Rectal smooth muscle tissue (tissue), 1 donor: Measurements from ENCODE around the gene SLC16A8.

Experiments
- H3K27ac ChIP-seq: one replicate; pipeline ENCODE4 v1.7.0; 2013; ENCODE audit warnings: low read depth, low read length, inconsistent platforms
- H3K27me3 ChIP-seq: one replicate; pipeline ENCODE4 v1.7.0; 2013; ENCODE audit warnings: low read length; ENCODE audit not compliant: control insufficient read depth, insufficient read depth
- H3K36me3 ChIP-seq: one replicate; pipeline ENCODE4 v1.7.0; 2013; ENCODE audit warnings: low read length; ENCODE audit not compliant: control insufficient read depth, insufficient read depth
- H3K4me1 ChIP-seq: one replicate; pipeline ENCODE4 v1.7.0; 2013; ENCODE audit warnings: low read length; ENCODE audit not compliant: control insufficient read depth, insufficient read depth
- H3K4me3 ChIP-seq: one replicate; pipeline ENCODE4 v1.7.0; 2013; ENCODE audit warnings: low read length
- H3K9ac ChIP-seq: one replicate; pipeline ENCODE4 v1.7.0; 2013; ENCODE audit warnings: low read length

The SLC16A8 gene

DNA sequence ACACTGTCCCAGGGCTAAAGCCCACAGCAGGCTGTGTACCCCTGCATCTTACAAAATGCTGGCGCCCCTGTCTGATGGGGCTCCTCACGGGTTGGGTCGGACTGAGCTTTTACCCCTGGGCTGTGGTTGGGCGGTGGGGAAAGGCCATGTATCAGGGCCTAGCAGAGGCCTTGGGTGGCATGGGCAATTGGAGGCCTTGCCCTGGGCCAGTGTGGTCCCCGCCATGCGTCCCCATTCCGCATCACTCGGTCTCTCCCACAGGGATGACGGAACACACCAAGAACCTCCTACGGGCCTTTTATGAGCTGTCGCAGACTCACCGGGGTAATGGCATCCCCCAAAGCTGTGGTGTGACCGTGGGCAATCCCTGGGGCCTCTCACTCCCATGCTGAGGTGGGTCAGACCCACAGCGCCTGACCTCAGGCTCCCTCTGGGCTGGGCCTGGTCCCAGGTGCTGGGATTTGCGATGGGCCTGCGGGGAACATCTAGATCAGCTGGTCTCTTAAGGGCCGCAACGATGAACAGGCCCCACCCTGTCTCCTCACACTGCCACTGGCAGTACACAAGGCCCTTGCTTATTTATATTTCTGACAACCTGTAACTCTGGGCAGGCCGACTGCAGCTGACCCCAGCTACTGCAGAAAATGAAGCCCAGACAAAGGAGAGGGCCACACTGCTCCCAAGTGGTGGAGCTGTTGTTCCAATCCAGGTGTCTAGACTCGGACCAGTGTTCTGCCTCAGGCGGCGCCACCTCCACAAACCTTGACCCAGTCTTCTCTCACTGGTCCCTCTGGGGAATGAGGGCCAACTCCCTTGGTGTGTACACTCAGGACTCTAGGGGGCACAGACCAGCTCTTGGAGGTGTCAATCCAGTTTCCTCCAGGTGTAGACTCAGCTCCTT, 12.3 kb downstream of the SLC16A8 start:
- Histone ChIP-seq H3K36me3 (peaks cover 10% of the 10 kb centered on the region), H3K4me3 (no peak overlapping the region), H3K4me1 (peaks cover 15% of the 10 kb centered on the region), H3K27ac (no peak overlapping the region), H3K27me3 (no peaks in the 10 kb centered on the region), H3K9ac (no peak overlapping the region)

- Histone ChIP-seq H3K36me3 (peaks cover 12% of the 10 kb centered on the region), H3K4me1 (peaks cover 15% of the 10 kb centered on the region), H3K9ac (no peak overlapping the region), H3K27me3 (no peaks in the 10 kb centered on the region), H3K27ac (no peak overlapping the region), H3K4me3 (no peak overlapping the region)
Measured at GRCh38 chr22:38070250-38070921, 13.6 kb downstream of the SLC16A8 start.

GRCh38 chr22:38069372-38070249, 14.4 kb downstream of the SLC16A8 start:
- Histone ChIP-seq H3K27ac (peak overlapping the region; percentile 65), H3K9ac (no peak overlapping the region), H3K4me3 (no peak overlapping the region), H3K36me3 (peaks cover 19% of the 10 kb centered on the region), H3K27me3 (no peaks in the 10 kb centered on the region), H3K4me1 (peaks cover 15% of the 10 kb centered on the region)

DNA sequence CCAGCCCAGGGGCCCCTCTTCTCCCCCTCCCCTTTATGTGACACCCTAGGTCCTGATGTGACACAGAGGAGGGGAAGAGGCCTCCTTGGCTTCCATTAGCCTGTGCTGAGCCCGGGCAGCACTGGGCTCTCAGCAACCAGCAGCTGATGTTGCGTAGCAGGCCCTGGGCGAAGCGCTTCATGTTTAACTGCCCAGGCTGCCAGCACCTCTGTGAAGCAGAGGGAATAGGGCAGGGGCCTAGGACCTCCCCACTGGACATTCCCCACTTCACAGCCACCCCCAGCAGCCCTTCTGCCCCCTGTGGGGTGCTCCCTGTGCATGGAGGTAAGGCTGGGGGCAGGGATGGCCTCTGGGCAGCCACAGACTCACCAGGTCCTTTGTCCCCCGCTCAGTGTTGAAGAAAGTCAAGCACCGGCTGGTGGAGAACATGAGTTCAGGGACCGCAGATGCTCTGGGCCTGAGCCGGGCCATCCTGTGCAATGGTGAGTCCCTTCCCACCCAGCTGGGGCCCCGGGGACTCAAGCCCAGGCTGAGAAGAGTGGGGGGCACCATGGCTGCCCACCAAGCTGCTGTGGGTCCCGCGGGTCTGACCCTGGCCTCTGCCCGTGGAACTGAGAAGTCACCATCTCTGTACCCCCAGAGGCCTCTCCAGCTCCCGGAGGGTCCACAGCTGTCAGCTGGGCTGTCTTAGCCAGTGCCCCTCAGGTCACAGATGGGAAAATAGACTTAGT, 15.2 kb downstream of the SLC16A8 start:
- Histone ChIP-seq H3K36me3 (peaks cover 19% of the 10 kb centered on the region), H3K9ac (no peak overlapping the region), H3K4me1 (peaks cover 15% of the 10 kb centered on the region), H3K27me3 (no peaks in the 10 kb centered on the region), H3K4me3 (no peak overlapping the region), H3K27ac (peak overlapping the region; percentile 65)

DNA sequence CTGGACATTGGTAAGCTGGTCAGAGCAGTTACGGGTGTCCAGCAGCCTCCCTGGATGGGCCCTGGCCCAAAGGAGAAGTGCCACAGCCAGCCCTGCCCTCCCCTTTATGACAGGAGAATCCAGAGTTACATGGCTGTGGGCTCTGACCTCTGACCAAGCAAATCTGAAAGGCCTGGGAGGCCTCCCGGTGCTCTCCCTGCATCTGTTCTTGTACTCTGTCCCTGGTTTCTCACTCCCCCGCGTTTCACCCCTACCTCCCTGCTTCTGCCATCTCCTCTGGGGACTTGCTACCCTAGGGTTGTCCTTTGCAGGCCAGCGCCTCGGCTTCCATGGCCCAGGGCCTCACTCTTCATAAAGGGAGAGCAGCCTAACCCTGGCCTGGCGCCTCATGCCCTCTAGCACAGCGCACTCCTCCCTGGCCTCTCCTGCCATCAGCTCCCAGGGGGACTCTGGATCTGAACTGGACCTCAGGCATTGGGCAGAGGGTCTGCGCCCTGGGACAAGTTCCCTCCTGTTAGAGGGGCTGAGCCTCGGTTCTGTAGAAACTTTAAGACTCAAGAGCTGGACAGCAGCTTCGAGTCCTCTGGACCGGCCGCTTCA, 16.1 kb downstream of the SLC16A8 start:
- Histone ChIP-seq H3K27ac (no peak overlapping the region), H3K27me3 (no peaks in the 10 kb centered on the region), H3K4me3 (no peak overlapping the region), H3K4me1 (peaks cover 15% of the 10 kb centered on the region), H3K36me3 (peaks cover 16% of the 10 kb centered on the region), H3K9ac (no peak overlapping the region)

GRCh38 chr22:38067028-38067415, 17.0 kb downstream of the SLC16A8 start:
- Histone ChIP-seq H3K27ac (no peak overlapping the region), H3K4me3 (no peak overlapping the region), H3K27me3 (no peaks in the 10 kb centered on the region), H3K4me1 (peaks cover 15% of the 10 kb centered on the region), H3K9ac (no peak overlapping the region), H3K36me3 (peaks cover 14% of the 10 kb centered on the region)

DNA sequence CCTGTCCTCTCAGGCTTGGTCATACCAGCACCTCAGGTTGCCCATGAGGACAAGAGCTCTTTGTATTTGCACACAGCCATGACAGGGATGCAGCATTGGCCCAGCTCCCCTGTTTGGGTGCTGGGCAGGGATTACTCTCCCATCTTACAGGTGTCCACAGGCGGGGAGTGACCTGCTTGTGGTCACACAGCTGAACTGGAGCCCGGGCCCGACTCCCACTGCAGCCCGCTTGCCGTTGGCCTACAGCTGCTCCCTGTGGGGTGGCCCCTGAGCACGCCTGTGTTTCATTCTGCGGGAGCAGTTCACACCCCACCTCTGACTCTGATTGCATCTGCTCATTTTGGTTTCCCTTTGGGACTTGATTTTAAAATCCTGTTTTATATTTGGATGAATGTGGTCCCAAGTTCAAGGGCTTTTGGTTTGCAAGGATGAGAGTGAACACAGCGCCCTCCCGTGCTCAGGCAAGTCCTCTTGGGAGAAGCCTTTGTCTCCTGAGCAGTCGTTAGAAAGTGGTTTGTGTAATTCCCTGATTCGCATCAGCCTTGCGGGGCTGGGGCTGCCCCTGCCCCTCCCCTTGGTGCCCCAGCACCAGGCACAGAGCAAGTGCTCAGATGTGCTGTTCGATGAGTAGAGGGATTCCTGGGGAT, 17.5 kb downstream of the SLC16A8 start:
- Histone ChIP-seq H3K4me3 (no peak overlapping the region), H3K27me3 (no peaks in the 10 kb centered on the region), H3K9ac (no peak overlapping the region), H3K36me3 (peaks cover 13% of the 10 kb centered on the region), H3K4me1 (peaks cover 15% of the 10 kb centered on the region), H3K27ac (no peak overlapping the region)

DNA sequence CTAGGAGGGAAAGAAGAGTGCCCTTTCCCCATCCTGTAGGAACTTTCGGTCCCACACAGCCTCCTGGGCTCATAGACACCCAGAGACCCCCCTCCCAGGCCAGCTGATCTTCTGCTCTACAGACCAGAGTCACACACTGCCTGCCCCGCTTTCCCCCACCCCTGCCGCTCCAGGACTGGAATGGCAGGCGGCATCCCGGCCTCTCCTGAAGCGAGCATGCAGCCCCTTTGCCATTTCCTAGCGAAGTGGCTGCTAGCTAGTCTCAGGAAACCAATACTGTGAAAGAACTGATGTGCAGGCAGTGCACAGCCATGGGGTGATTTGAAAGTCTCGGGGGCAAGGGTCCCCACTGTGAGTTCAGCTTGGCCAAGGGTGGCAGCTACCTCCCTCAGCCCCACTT, 18.4 kb downstream of the SLC16A8 start:
- Histone ChIP-seq H3K4me1 (peaks cover 15% of the 10 kb centered on the region), H3K4me3 (no peak overlapping the region), H3K27me3 (no peaks in the 10 kb centered on the region), H3K9ac (no peak overlapping the region), H3K36me3 (peaks cover 13% of the 10 kb centered on the region), H3K27ac (no peak overlapping the region)

DNA sequence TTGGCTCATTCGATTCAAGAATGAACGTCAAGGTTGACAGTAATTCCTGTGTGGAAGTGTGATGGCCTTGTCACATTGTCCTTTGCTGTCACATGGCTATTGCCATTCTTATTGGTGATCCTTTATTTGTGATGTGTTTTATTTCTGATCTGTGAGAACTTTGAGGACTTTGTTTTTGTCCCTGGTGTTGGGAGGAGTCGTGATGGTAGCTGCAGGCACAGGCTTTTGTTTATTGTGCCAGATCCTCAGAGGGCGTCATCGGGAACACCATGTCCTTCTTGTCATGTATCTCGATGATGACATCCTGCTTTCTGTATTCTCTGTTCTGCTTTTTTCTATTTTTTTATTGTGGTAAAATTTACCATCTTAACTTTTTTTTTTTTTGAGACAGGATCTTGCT, 21.2 kb downstream of the SLC16A8 start:
- H3K9ac ChIP-seq: no peak overlapping the region
- H3K36me3 ChIP-seq: peaks cover 17% of the 10 kb centered on the region

GRCh38 chr22:38056969-38057891, 26.8 kb downstream of the SLC16A8 start, which contains the start of gene PICK1:
Gene PICK1, plus strand, starts transcription at chr22:38057404. Its CDS starts 406 bp downstream, at chr22:38057810.
- Histone ChIP-seq H3K4me1 (no peaks in the 10 kb centered on the region), H3K27me3 (no peaks in the 10 kb centered on the region), H3K36me3 (peaks cover 7% of the 10 kb centered on the region), H3K9ac (peak within 1 kb of the TSS; percentile 54), H3K27ac (peak within 1 kb of the TSS; percentile 76), H3K4me3 (peak within 1 kb of the TSS; percentile 84)

More for the DNA sequence above, 21.2 kb downstream of the SLC16A8 start:
- H3K27me3 ChIP-seq: no peaks in the 10 kb centered on the region
- H3K4me3 ChIP-seq: no peak overlapping the region
- peak overlapping the region; percentile 49 for H3K27ac ChIP-seq
- H3K4me1 ChIP-seq: no peaks in the 10 kb centered on the region
